HG03469 (cell line): Measurements from ENCODE around the gene TBC1D22A.

Experiments
- ATAC-seq: cut with Tn5 transposase; IDR thresholded peaks from one replicate; pipeline ENCODE4 v1.9.1; 2021; ENCODE audit warnings: mild to moderate bottlenecking, moderate library complexity, moderate number of reproducible peaks; ENCODE audit not compliant: unreplicated experiment

TBC1D22A gene

DNA sequence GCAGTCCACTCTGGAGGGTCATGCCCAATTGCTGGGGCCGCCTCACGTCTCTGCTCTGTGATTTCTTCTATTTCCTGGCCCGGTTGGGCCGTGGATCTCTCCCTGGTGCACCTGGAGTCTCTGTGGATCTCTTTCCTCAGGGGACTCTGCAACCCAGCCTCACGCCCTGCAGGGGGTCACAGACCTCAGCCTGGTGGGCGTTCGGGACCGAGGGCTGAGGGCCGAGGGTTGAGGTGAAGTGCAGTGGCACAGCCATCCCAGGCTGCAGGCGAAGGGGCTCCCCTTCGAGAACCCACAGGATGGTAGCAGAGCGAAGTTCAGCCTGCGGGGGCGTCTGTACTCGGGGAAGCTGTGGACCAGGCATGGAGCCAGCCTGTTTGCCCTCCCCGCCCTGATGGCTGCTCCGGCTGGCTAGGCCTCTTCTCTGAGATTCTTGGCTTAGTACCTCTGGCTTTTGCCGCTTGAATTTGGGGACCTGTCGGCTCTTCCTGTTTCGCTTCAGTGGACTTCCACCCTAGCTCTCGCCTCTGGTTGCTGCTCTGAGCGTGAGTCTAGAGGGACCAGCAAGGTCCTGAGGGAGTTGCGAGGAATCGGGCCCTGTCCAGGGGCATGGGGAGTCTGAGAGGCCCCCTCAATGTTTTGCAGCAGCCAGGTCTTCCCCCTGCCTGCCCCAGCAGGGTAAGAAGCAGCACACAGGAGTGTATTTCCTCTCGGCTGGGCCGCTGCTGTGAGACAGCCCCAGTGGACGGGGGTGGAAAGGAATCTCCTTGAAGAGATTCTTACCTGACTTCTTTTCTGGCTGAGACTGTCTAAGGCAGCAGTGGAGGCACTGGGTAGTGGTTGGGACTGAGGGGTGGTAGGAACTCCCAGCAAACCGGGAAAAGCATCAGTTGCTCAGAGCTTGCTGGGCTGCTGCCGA, 140.8 kb downstream of the TBC1D22A start:
- ATAC-seq = no peak

DNA sequence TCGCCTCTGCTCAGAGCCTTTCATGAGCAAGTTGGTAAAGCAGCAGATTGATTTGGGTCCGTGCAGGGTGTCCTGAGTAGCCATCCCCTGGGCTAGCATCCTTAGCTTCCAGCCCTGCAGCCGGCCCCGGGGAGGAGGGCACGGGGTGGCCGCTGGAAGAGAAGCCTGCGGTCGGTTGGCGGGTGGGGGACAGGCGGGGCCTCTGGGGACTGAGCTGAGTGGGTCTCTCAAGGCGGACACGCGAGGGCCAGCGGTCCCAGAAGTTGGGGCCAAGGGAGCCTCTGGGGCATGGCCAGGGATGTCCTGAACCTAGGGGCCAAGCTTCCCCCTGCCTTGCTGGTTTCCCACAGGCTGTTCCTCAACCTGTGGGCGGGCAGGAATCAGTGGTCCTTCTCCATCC, 143.0 kb downstream of the TBC1D22A start:
- no peak for ATAC-seq

GRCh38 chr22:46905834-46906233, 143.4 kb downstream of the TBC1D22A start:
- ATAC-seq = no peak

DNA sequence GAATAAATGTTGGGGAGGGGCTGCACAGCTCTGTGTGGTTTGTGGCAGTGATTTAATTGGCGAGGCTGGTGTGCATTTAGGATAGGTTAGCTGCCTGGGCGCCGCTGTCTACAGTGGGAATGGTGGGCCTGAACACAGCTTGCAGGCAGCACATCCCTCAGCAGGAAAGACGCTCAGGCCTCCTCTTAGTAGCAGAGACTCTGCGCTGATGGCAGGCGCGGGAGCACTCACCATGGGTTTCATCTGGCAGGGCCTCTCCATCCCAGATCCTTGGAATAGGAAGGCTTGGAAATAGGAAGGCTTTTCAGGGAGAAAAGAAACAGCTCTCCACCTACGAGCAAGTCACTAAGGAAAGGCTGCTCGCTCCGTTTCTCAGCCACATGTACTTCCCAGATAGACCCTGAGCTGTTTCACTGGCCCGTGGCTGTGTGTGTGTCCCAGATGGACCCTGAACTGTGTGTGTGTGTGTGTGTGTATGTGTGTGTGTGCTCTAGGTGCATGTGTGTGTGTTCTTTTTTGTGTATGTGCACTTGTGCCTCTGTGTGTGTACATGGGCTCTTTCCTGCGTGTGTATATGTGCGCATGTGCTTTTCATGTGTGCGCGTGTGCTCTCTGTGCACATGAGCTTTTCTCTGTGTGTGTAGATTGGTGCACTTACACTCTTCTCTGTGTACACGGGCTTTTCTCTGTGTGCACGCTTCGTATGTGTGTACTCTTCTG, 144.0 kb downstream of the TBC1D22A start:
- no peak for ATAC-seq

- no peak for ATAC-seq
These were observed 145.1 kb downstream of the TBC1D22A start for GRCh38 chr22:46907241-46908215.

GRCh38 chr22:46908641-46909107, 146.2 kb downstream of the TBC1D22A start:
- no peak for ATAC-seq

DNA sequence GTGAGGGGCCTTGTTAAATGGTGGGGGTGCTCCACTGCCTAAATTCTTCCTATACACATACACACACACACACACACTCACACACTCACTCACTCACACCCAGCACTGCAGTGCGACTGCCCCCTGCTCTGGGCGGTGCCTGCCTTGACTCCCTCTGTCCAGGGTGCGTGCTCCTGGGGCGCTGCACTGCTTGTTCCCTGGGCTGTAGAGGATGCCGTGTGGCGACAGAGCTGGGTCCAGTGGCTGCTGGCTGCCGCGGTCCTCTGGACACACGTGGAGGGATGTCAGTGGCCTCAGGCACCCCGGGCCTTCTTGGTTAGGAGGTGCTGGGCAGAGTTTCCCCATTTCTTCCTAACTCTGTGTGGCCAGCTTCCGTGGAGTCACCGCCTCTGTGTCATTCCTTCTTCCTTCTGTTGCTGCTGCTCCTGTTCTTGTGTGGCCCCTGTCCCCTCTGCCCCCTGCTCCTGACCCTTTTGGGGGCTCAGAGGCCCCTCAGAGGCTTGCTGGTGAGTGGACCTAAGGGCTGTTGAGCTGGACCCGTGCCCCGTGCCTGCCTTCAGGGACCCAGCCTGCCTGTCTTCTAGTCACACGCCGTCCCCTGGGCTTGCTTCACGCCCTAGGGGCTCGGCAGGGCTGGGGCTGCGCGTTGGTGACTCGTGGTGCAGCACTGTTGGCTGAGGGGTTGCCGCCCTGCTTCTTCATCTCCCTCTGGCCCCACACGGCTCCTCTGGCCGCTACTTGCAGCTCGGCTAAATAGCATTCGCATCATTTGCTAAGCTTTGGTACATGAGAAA, 147.0 kb downstream of the TBC1D22A start:
- ATAC-seq = no peak

GRCh38 chr22:46910624-46911023, 148.2 kb downstream of the TBC1D22A start:
- no peak for ATAC-seq

- ATAC-seq = no peak
These were observed 148.9 kb downstream of the TBC1D22A start for GRCh38 chr22:46911346-46911745.

- no peak for ATAC-seq
These were observed 150.9 kb downstream of the TBC1D22A start for GRCh38 chr22:46913351-46913750.

DNA sequence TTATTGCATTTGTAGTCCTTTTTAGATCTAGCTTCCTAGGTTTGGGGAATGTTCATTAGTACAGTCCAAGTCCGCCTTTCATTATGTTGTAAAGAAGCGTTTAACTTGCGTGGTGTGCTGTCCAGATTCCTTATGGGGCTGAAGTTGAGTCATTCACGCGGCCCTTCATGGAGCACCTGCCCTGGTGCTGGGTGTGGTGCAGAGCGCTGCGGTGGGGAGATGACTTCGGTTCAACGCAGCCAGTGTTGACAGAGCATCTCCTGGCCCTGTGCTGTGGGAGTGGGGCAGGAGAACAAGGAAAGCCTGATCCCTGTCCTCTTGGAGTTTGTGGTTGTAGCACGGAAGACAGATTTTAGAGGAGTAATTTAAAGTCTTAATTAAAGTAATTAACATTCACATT, 152.0 kb downstream of the TBC1D22A start:
- no peak for ATAC-seq

DNA sequence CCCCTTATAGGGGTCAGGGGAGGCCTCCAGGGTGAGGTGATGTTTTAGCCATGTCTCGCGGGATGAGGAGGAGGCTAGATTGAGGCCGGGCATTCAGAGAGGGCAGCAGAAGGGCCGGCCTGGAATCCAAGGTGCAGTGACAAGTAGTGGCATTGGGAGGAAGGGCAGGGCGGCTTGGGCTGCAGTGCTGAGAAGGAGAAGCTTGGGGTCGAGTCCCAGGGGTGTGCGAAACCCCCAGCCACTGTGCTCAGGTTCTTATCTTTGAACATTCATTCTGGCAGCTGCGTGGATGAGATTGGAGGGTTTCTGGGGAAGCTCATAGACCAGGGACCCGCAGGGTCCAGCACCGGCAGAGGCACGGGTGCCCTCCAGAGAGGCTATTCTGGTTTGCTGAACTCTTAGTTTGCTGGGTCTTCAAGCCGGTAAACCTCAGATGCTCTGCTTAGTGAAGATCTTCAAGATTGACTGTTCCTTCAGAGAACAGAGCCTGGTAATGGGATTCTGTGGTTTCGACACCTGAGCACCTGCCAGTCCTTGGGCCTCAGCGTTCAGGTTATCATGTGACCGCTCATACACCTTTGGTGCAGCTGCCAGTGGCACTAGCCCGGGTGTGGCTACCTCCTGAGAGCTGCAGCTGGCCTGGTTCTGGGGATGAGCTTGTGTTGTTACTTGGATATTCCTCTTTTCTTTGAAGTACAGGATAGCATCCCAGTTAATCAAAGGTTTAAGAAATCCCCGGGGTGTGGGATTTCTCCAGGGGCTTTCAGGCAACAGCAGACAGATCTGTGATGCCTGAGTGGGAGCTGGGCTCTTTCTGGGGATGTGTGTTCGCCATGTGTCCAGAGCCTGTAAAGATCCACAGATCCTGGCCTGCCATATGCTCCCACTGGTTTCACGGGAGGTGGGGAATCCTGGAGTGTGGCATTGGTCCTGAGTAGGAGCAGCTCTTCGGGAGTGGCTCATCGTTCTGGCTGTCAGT, 152.8 kb downstream of the TBC1D22A start:
- no peak for ATAC-seq

DNA sequence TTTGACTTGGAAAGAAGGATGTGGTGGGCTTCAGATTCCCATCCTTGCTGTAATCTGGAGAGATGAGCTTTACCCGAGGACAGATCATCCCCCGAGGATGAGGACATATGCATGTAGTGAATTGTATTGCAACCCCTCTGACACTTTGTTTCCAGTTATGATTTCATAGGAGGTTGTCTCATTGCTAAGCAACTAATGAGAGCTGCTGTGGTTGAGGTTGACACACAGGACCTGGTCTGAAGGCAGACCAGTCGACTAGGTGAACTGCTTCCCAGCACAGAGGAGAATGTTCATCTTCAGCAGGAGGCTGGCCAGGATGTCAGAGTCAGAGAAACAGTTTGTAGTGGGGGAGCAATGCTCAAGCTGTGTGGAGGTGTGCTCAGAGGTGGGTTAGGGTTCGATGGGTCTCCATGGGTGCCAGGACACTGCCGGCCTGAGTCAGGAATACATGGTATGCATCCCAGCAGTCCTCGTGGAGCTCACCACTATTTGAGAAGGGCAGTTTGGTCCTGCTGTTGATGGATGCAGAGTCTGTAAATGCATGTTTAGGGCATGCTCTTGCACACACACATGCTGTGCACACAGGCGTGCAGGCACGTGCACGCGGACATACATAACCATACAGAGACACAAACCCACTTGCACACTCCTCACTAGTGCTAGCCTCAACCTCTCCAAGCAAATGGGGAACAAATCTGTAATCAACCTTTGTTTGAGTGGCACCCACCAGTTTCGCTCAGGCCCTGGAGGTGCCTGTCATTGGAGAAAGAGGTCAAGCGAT, 153.7 kb downstream of the TBC1D22A start:
- ATAC-seq = no peak

GRCh38 chr22:46916886-46917770, 154.7 kb downstream of the TBC1D22A start:
- ATAC-seq = no peak

DNA sequence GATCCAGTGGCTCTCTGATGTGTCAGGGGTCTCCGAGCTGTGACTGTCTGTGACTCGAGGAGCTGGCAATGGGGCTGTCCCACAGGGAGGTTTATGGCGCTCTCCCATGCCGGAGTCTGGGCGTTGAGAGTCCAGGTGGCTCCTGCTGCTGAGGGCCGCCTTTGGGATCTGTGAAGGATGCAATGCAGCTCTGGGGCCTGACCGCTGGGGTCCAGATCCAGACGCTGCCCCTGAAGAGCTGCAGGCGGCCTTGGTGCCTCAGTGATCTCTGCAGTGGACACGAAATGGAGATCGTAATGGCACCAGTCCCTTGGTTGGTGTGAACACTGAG, 155.3 kb downstream of the TBC1D22A start:
- ATAC-seq = no peak

- ATAC-seq = no peak
These were observed 155.7 kb downstream of the TBC1D22A start for GRCh38 chr22:46918197-46918596.

DNA sequence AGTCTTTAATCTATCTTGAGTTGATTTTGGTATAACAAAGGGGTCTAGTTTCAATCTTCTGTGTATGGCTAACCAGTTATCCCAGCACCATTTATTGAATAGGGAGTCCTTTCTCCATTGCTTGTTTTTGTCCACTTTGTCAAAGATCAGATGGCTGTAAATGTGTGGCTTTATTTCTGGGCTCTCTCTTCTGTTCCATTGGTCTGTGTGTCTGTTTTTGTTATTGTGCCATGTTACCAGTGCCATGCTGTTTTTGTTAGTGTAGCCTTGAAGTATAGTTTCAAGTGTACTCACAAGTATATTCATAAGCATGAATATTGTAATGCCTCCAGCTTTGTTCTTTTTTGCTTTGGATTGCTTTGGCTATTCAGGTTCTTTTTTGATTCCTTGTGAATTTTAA, 159.6 kb downstream of the TBC1D22A start:
- ATAC-seq = no peak
